ENCODE measurements around the gene ISL2. TPM values are rescaled to one million over a fixed set of nuclear protein-coding genes. Genes with fewer than 3 reads are reported as not detected.

The ISL2 gene
- total RNA-seq, 2 experiments from 2014 or later, result not detected

DNA sequence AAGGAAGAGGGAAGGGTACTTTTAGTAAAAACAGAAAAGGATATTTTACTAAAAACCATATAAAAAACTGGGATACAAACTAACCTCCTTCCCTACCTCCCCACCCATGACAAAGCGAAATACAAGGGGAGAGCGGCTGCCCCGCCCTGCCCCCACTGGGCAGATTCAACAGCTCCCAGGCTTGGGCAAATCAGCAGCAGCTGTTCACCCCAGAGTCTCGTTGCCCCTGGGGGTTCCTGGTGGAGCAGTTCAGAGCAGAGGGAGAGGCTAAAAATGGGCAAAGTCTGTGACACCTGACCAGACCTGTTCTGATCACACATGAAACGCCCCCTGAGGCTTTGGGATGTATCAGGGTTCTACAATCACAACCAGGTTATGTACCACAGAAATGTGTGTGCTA, 22.8 kb upstream of the ISL2 start:
- Histone ChIP-seq H3K9me3 (ENCODE audit: control insufficient read depth in 1 of 2, insufficient read depth in 1 of 2, low read length in 2 of 2) (no peaks in the 10 kb centered on the region), H3K4me3 (ENCODE audit: low read length) (no peak overlapping the region), H3K27ac (ENCODE audit: low read depth in 1 of 2, low read length in 2 of 2) (no peak overlapping the region), H3K27me3 (ENCODE audit: control insufficient read depth in 1 of 2, insufficient read depth in 2 of 2, low read length in 2 of 2) (peaks cover 0 to 4% of the 10 kb centered on the region in 2 experiments), H3K4me1 (ENCODE audit: insufficient read depth, low read length) (peaks cover 15% of the 10 kb centered on the region), H3K36me3 (ENCODE audit: insufficient read depth, low read length) (no peaks in the 10 kb centered on the region)
- no peak for DNase-seq
- Mint-ChIP-seq H3K36me3 (ENCODE audit: low read depth) (no peaks in the 10 kb centered on the region), H3K4me1 (ENCODE audit: low read depth) (peaks cover 21% of the 10 kb centered on the region), H3K27me3 (no peaks in the 10 kb centered on the region), H3K27ac (no peak overlapping the region), H3K4me3 (peak overlapping the region; percentile 49), H3K9me3 (no peaks in the 10 kb centered on the region)
- POLR2A ChIA-PET, result no interaction called here
- TF ChIP-seq, protein P1, sequence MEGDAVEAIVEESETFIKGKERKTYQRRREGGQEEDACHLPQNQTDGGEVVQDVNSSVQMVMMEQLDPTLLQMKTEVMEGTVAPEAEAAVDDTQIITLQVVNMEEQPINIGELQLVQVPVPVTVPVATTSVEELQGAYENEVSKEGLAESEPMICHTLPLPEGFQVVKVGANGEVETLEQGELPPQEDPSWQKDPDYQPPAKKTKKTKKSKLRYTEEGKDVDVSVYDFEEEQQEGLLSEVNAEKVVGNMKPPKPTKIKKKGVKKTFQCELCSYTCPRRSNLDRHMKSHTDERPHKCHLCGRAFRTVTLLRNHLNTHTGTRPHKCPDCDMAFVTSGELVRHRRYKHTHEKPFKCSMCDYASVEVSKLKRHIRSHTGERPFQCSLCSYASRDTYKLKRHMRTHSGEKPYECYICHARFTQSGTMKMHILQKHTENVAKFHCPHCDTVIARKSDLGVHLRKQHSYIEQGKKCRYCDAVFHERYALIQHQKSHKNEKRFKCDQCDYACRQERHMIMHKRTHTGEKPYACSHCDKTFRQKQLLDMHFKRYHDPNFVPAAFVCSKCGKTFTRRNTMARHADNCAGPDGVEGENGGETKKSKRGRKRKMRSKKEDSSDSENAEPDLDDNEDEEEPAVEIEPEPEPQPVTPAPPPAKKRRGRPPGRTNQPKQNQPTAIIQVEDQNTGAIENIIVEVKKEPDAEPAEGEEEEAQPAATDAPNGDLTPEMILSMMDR (IDR thresholded peaks at IDR 0.05), result no peak
- ATAC-seq (ENCODE audit: poor library complexity), result no peak
- intact Hi-C loops (cut with DNase I, micrococcal nuclease), result no loop called here
- CTCF ChIA-PET, result no interaction called here

DNA sequence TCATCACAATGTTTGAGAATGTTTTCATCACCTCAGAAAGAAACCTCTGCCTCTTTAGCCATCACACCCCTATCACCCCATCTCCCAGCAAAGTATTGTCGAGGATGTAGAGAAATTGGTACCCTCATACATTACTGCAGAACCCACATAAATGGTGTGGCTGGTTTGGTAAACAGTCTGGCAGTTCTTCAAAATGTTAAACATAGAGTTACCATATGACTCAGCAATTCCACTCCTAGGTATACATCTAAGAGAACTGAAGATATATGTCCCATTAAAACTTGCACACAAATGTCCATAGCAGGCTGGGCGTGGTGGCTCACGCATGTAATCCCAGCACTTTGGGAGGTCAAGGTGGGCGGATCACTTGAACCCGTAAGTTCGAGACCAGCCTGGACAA, 16.6 kb upstream of the ISL2 start:
- POLR2A ChIA-PET, result no interaction called here
- no peak for DNase-seq
- TF ChIP-seq, protein P1 (IDR thresholded peaks at IDR 0.05), result no peak

DNA sequence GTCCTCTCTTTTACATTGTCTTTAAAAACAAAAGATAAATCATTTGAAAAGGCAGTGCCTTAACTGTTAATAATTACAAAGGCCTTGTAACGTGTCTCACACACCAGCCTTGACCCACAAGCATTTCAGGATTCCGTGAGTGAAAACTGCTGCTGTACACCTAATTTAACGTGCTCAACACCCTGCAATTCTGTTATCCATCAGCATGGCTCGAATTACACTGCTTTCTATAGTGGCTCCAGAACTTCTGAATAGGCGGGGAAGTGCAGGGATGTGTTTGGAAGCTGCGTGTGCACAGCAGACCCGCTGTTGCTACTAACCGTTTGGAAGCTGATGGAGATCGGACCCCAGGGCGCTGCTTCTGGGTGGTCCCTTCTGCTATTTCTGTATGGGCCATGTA, 15.4 kb upstream of the ISL2 start:
- no peak overlapping the region for H3K4me3 Mint-ChIP-seq
- no peaks in the 10 kb centered on the region for H3K4me1 Mint-ChIP-seq (ENCODE audit: low read depth)
- no peaks in the 10 kb centered on the region for H3K36me3 Mint-ChIP-seq (ENCODE audit: low read depth)
- peaks cover 49% of the 10 kb centered on the region for H3K27me3 Mint-ChIP-seq
- Histone ChIP-seq H3K27ac (ENCODE audit: low read depth in 1 of 2, low read length in 2 of 2) (no peak overlapping the region), H3K9me3 (ENCODE audit: control insufficient read depth in 1 of 2, insufficient read depth in 1 of 2, low read length in 2 of 2) (no peaks in the 10 kb centered on the region), H3K36me3 (ENCODE audit: insufficient read depth, low read length) (no peaks in the 10 kb centered on the region), H3K4me3 (ENCODE audit: low read length) (no peak overlapping the region), H3K4me1 (ENCODE audit: insufficient read depth, low read length) (no peaks in the 10 kb centered on the region), H3K27me3 (ENCODE audit: control insufficient read depth in 1 of 2, insufficient read depth in 2 of 2, low read length in 2 of 2) (peaks cover 7 to 20% of the 10 kb centered on the region in 2 experiments)
- intact Hi-C loops (cut with DNase I, micrococcal nuclease), result loop anchor here in 1 of 2 experiments (10.0 kb wide), 1 partner anchor 764 kb away; no protein-coding TSS in a partner anchor
- H3K27ac Mint-ChIP-seq, result no peak overlapping the region
- TF ChIP-seq, protein P1 (IDR thresholded peaks at IDR 0.05), result no peak
- H3K9me3 Mint-ChIP-seq, result no peaks in the 10 kb centered on the region
- CTCF ChIA-PET, result no interaction called here
- ATAC-seq (ENCODE audit: poor library complexity) (no peak), DNase-seq (no peak)
- POLR2A ChIA-PET, result no interaction called here

More for the DNA sequence above, 16.6 kb upstream of the ISL2 start:
- H3K27ac Mint-ChIP-seq, result no peak overlapping the region
- no peak overlapping the region for H3K4me3 Mint-ChIP-seq
- CTCF ChIA-PET, result no interaction called here
- Histone ChIP-seq H3K27me3 (ENCODE audit: control insufficient read depth in 1 of 2, insufficient read depth in 2 of 2, low read length in 2 of 2) (peaks cover 8 to 14% of the 10 kb centered on the region in 2 experiments), H3K27ac (ENCODE audit: low read depth in 1 of 2, low read length in 2 of 2) (no peak overlapping the region), H3K9me3 (ENCODE audit: control insufficient read depth in 1 of 2, insufficient read depth in 1 of 2, low read length in 2 of 2) (no peaks in the 10 kb centered on the region), H3K4me3 (ENCODE audit: low read length) (no peak overlapping the region), H3K36me3 (ENCODE audit: insufficient read depth, low read length) (no peaks in the 10 kb centered on the region), H3K4me1 (ENCODE audit: insufficient read depth, low read length) (no peaks in the 10 kb centered on the region)
- no peaks in the 10 kb centered on the region for H3K4me1 Mint-ChIP-seq (ENCODE audit: low read depth)
- intact Hi-C loops (cut with DNase I, micrococcal nuclease), result loop anchor here in 1 of 2 experiments (10.0 kb wide), 1 partner anchor 765 kb away; no protein-coding TSS in a partner anchor
- H3K27me3 Mint-ChIP-seq, result peaks cover 38% of the 10 kb centered on the region
- H3K36me3 Mint-ChIP-seq (ENCODE audit: low read depth), result no peaks in the 10 kb centered on the region
- no peaks in the 10 kb centered on the region for H3K9me3 Mint-ChIP-seq
- ATAC-seq (ENCODE audit: poor library complexity), result no peak

All from CD4-positive, alpha-beta T cell (primary cell).